ENCODE measurements around the gene AQP7. TPM values are rescaled to one million over a fixed set of nuclear protein-coding genes. Genes with fewer than 3 reads are reported as not detected.

The AQP7 gene
- polyA plus RNA-seq, 3 donors, result 14.8 to 17.5 (median 17.0) TPM

Other genes with a start within 250 kb of the AQP7 start
- gene B4GALT1, start 235.2 kb downstream of the AQP7 start, polyA plus RNA-seq (ENCODE audit: insufficient read length in 3 of 3), result 100 to 1,000 TPM in 2 of 3 donors, 10 to 100 TPM in 1; 80.3 to 119 (median 115) TPM
- gene SPINK4, start 162.4 kb downstream of the AQP7 start, polyA plus RNA-seq (ENCODE audit: insufficient read length in 3 of 3), result not detected
- gene BAG1, start 137.9 kb downstream of the AQP7 start, polyA plus RNA-seq (ENCODE audit: insufficient read length in 3 of 3), result 10 to 100 TPM; 76.0 to 82.0 (median 81.0) TPM
- 100 to 1,000 TPM; 130 to 143 (median 137) TPM for gene CHMP5, start 137.5 kb downstream of the AQP7 start, polyA plus RNA-seq (ENCODE audit: insufficient read length in 3 of 3)
- gene NFX1, start 112.1 kb downstream of the AQP7 start, polyA plus RNA-seq (ENCODE audit: insufficient read length in 3 of 3), result 10 to 100 TPM; 33.0 to 35.3 (median 33.5) TPM
- 10 to 100 TPM; 45.7 to 47.1 (median 45.8) TPM for gene AQP3, start 45.0 kb upstream of the AQP7 start, polyA plus RNA-seq (ENCODE audit: insufficient read length in 3 of 3)
- 10 to 100 TPM; 22.7 to 25.2 (median 24.5) TPM for gene NOL6, start 71.4 kb upstream of the AQP7 start, polyA plus RNA-seq (ENCODE audit: insufficient read length in 3 of 3)
- gene ANKRD18B, start 121.7 kb upstream of the AQP7 start, polyA plus RNA-seq (ENCODE audit: insufficient read length in 3 of 3), result 1 to 10 TPM in 2 of 3 donors, under 1 TPM in 1; 0.69 to 1.5 (median 1.3) TPM